Esophagus muscularis mucosa (tissue), 3 donors: ENCODE results near the gene RNF168.

Experiments
- CTCF ChIP-seq, 3 experiments: fragments of 200-600 bp in 2 of 3; fragments of 450-650 bp in 1 of 3; sonication (generic) in 2 of 3; IDR thresholded peaks; one replicate each; pipeline ENCODE4 v1.5.1; 2017 to 2019; ENCODE audit warnings: antibody characterized with exemption in 3 of 3, mild to moderate bottlenecking in 2 of 3, moderate library complexity in 1 of 3
- EP300 ChIP-seq: sonication (generic); formaldehyde crosslinking; IDR thresholded peaks from one replicate; pipeline ENCODE4 v1.6.1; 2017; ENCODE audit warnings: antibody characterized with exemption

DNA sequence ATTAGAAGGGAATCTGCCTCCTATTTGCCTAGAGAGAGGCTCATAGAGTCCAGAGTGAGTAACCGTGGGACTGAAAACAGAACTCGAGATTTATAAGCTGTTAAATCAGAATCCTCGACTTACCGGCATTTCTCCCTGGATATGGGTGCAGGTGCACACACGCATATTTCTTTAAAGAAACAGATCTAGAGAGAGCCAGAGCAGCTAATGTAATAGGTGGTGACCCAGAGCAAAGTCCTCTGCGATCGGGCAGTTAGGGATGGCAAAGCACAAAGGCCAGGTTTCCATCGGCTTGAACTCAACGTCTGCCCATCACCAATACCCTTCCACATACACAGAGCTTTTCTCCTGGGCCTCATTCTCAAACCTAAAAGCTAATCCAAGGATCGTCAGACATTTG is 13.8 kb downstream of the RNF168 start:
- no peak for TF ChIP-seq CTCF (IDR thresholded peaks at IDR 0.05)
- no peak for TF ChIP-seq EP300
